ENCODE results near the gene KDM4F.

Gene KDM4F

DNA sequence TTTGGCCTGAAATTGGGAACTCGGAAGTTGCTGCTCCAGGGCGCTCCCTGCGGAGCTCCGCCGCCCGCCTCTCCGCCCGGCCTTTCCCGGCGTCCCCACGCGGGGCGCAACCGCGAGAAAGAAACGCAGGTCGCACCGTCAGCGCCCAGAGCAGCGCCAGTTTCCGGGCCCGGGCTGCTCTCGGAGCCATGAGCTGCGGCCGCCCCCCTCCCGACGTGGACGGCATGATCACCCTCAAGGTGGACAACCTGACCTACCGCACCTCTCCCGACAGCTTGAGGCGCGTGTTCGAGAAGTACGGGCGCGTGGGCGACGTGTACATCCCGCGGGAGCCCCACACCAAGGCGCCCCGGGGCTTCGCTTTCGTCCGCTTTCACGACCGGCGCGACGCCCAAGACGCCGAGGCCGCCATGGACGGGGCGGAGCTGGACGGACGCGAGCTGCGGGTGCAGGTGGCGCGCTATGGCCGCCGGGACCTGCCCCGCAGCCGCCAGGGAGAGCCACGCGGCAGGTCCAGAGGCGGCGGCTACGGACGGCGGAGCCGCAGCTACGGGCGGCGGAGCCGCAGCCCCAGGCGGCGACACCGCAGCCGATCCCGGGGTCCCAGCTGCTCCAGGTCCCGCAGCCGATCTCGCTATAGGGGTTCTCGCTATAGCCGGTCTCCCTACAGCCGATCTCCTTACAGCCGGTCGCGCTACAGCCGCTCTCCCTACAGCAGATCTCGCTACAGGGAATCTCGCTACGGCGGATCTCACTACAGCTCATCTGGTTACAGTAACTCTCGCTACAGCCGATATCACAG, 18.0 kb downstream of the KDM4F start:
- peak; percentile 71 for DNase-seq (ENCODE audit: extremely low spot score)
- TF ChIP-seq L3MBTL2 (conservative IDR thresholded peaks at IDR 0.05) (peak; percentile 69), NFRKB (IDR thresholded peaks at IDR 0.05) (no peak)
- ChIA-PET CTCF (interaction anchor here (0.8 to 1.3 kb wide), 11 partner anchors 9 to 90 kb away, joined by 3 to 6 read pairs (median 3); partner anchors contain the start of gene ENDOD1), POLR2A (interaction anchor here (0.6 to 4.4 kb wide), 32 partner anchors 8 to 724 kb away, joined by 3 to 35 read pairs (median 6); partner anchors contain the start of genes CEP57, CWC15, ENDOD1 and FAM76B)

DNA sequence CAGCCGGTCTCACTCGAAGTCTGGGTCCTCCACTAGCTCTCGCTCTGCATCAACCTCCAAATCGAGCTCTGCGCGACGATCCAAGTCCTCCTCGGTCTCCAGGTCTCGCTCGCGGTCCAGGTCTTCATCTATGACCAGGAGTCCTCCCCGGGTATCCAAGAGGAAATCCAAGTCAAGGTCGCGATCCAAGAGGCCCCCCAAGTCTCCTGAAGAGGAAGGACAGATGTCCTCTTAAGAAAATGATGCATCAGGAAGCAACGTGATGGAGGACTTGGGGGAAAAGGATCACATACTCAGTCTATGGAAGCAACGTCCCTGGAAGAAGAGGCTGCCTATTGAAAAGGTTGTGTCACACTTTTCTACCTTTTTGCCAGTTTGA, 18.6 kb downstream of the KDM4F start:
- ChIA-PET POLR2A (interaction anchor here (0.7 to 4.4 kb wide), 27 partner anchors 8 to 723 kb away, joined by 3 to 35 read pairs (median 7); partner anchors contain the start of genes CEP57, CWC15, ENDOD1 and FAM76B), CTCF (interaction anchor here (0.9 to 1.3 kb wide), 8 partner anchors 9 to 84 kb away, joined by 3 to 6 read pairs (median 3); partner anchors contain the start of gene ENDOD1)
- TF ChIP-seq L3MBTL2 (conservative IDR thresholded peaks at IDR 0.05) (peak; percentile 15; the same call in 1 of the 2 replicates), SUZ12 (IDR thresholded peaks at IDR 0.05) (no peak)
- no peak for DNase-seq (ENCODE audit: extremely low spot score)

DNA sequence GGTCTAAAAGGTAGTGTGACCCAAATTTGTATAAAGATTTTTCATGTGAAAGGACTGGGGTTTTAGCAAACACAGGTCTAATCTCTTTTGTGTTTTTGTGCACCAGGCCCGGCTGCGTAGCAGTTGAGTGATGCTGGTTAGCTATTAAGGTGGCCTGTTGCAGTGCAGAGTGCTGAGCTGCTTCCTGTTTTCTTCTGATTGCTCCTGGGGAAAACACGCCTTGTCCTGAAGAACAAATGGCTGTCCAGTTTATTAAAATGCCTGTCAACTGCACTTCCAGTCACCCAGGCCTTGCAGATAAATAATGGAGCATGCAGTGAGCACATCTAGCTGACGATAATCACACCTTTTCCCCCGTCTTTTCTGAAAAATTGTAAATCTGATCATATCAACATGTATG, 19.3 kb downstream of the KDM4F start:
- ChIA-PET CTCF (interaction anchor here (0.6 to 2.1 kb wide), 6 partner anchors 16 to 120 kb away, joined by 3 to 6 read pairs (median 3); partner anchors contain the start of gene ENDOD1), POLR2A (interaction anchor here (0.8 to 4.4 kb wide), 14 partner anchors 12 to 721 kb away, joined by 3 to 35 read pairs (median 11); partner anchors contain the start of genes CWC15, ENDOD1, FAM76B and KDM4D)
- DNase-seq (ENCODE audit: extremely low spot score): peak; percentile 62
- no peak for TF ChIP-seq HDGF (IDR thresholded peaks at IDR 0.05; ENCODE audit: borderline replicate concordance)
- TF ChIP-seq L3MBTL2 (conservative IDR thresholded peaks at IDR 0.05): peak; percentile 96
- TF ChIP-seq, protein P1, sequence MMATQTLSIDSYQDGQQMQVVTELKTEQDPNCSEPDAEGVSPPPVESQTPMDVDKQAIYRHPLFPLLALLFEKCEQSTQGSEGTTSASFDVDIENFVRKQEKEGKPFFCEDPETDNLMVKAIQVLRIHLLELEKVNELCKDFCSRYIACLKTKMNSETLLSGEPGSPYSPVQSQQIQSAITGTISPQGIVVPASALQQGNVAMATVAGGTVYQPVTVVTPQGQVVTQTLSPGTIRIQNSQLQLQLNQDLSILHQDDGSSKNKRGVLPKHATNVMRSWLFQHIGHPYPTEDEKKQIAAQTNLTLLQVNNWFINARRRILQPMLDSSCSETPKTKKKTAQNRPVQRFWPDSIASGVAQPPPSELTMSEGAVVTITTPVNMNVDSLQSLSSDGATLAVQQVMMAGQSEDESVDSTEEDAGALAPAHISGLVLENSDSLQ (IDR thresholded peaks at IDR 0.05): peak; percentile 95
- TF ChIP-seq FOXK2 (IDR thresholded peaks at IDR 0.05): peak; percentile 72; the same call in 1 of the 2 replicates

DNA sequence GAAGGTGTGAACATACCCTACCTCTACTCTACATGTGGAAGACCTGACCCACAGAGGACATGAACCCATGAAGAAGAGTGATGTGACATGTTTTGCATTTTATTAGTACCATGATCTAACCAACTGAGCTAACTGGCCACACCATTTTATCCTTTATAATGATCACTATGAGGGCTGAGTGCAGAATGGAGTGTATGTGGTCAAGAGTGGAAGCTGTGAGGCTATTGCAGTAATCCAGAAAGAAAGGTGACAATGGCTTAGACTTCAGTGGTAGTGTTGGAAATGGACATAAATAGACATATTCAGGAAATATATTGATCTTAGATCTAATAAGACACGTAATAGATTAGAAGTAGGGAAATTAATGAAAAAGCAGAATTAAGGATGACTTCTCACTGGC, 21.2 kb downstream of the KDM4F start:
- POLR2A ChIA-PET: interaction anchor here (1.2 to 4.4 kb wide), 2 partner anchors 20 to 719 kb away, joined by 3 to 30 read pairs; partner anchors contain the start of genes ENDOD1 and FAM76B
- no peak for DNase-seq (ENCODE audit: extremely low spot score)
- CTCF ChIA-PET: interaction anchor here (0.6 to 2.1 kb wide), 6 partner anchors 15 to 693 kb away, joined by 3 to 6 read pairs (median 3); no protein-coding TSS in a partner anchor
- TF ChIP-seq ARNT (IDR thresholded peaks at IDR 0.05): no peak
- TF ChIP-seq LEF1 (IDR thresholded peaks at IDR 0.05; ENCODE audit: borderline replicate concordance): no peak
- no peak for TF ChIP-seq FOXM1 (IDR thresholded peaks at IDR 0.05; ENCODE audit: borderline replicate concordance)
- TF ChIP-seq SP1 (IDR thresholded peaks at IDR 0.05): no peak
- TF ChIP-seq ZNF384 (IDR thresholded peaks at IDR 0.05): no peak

DNA sequence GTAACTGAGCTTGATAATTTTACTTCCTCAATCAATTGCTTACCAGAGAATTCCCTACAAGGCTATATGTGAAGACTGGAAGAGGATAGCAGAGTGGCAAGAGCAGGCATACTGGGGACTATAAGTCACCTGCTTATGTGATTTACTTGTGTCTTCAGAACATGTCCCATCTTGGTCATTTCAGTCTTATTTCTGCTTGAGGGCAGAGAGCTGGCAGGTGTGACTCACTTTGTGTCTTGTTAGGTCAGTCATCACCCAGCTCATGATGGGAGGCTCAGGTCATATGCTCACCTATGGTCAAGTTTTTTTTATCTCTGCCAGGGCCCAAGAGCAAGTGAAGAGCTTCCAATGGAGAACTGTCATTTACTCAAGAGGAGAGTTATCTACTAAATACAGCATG, 23.7 kb downstream of the KDM4F start:
- CTCF ChIA-PET: interaction anchor here (1.7 kb wide), 1 partner anchor 79 kb away, joined by 4 read pairs; no protein-coding TSS in a partner anchor
- POLR2A ChIA-PET: no interaction called here
- no peak for DNase-seq (ENCODE audit: extremely low spot score)
- TF ChIP-seq FOXA1 (IDR thresholded peaks at IDR 0.05) (no peak), SP1 (IDR thresholded peaks at IDR 0.05) (no peak), ZNF384 (IDR thresholded peaks at IDR 0.05) (no peak), SUZ12 (IDR thresholded peaks at IDR 0.05) (no peak), L3MBTL2 (conservative IDR thresholded peaks at IDR 0.05) (no peak), ELF4 (IDR thresholded peaks at IDR 0.05) (no peak), NFRKB (IDR thresholded peaks at IDR 0.05) (no peak), LEF1 (IDR thresholded peaks at IDR 0.05; ENCODE audit: borderline replicate concordance) (no peak), BHLHE40 (IDR thresholded peaks at IDR 0.05; ENCODE audit: borderline replicate concordance) (no peak), TARDBP (IDR thresholded peaks at IDR 0.05) (no peak), FOXK2 (IDR thresholded peaks at IDR 0.05) (no peak), FOXM1 (IDR thresholded peaks at IDR 0.05; ENCODE audit: borderline replicate concordance) (no peak), CTBP1 (IDR thresholded peaks at IDR 0.05; ENCODE audit: borderline replicate concordance) (no peak), HDGF (IDR thresholded peaks at IDR 0.05; ENCODE audit: borderline replicate concordance) (no peak), ARNT (IDR thresholded peaks at IDR 0.05) (no peak)
- TF ChIP-seq, protein P1 (IDR thresholded peaks at IDR 0.05): no peak

DNA sequence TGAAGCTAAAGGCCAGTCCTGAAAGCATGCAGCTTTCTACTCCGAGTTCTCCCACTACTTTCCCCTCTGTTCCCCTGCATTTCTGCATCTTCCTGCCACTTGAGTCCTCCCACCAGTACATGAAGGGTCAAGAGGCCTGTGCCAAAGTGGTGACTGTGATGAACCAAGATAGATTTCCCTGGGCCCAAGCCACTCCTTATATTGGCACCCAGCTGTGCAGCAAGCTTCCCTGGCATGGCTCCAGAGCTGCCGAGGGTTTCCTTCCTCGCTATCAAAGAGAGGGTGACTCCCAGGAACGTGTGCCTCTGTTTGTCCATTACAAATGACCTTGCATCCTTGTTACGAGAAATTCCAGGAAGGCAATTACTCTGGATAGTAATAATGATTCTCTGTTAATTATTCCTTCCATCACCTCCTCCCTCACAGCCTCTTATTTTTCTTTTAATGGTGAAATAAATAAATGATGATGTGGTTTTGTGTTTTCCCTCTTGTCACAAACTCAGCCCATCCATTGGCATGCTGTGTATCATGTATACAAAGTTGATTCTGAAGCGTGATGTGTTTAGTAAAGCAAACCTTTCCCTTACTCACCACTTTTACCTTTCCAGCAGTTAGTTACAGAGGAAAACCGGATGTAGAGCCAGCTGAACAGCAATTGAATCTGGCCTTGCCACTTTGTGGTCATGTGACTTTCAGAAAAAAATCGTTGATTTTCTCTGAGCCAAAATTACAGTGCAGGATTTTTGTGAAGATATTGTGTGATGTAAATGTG, 25.8 kb downstream of the KDM4F start:
- TF ChIP-seq, protein P1 (IDR thresholded peaks at IDR 0.05): no peak
- TF ChIP-seq ZNF384 (IDR thresholded peaks at IDR 0.05): no peak
- ChIA-PET POLR2A (interaction anchor here (1.9 kb wide), 1 partner anchor 7 kb away, joined by 6 read pairs; no protein-coding TSS in a partner anchor), CTCF (no interaction called here)
- no peak for DNase-seq (ENCODE audit: extremely low spot score)

All from HEK293T (cell line).